ENCODE data around the gene ZDHHC9. TPM values are rescaled to one million over a fixed set of nuclear protein-coding genes. Genes with fewer than 3 reads are reported as not detected.
A peak's percentile ranks its signal among the peaks of the same experiment; 100 is the strongest.

ZDHHC9 gene
- total RNA-seq, 1 donor from 2014 or later: 36.1 TPM

DNA sequence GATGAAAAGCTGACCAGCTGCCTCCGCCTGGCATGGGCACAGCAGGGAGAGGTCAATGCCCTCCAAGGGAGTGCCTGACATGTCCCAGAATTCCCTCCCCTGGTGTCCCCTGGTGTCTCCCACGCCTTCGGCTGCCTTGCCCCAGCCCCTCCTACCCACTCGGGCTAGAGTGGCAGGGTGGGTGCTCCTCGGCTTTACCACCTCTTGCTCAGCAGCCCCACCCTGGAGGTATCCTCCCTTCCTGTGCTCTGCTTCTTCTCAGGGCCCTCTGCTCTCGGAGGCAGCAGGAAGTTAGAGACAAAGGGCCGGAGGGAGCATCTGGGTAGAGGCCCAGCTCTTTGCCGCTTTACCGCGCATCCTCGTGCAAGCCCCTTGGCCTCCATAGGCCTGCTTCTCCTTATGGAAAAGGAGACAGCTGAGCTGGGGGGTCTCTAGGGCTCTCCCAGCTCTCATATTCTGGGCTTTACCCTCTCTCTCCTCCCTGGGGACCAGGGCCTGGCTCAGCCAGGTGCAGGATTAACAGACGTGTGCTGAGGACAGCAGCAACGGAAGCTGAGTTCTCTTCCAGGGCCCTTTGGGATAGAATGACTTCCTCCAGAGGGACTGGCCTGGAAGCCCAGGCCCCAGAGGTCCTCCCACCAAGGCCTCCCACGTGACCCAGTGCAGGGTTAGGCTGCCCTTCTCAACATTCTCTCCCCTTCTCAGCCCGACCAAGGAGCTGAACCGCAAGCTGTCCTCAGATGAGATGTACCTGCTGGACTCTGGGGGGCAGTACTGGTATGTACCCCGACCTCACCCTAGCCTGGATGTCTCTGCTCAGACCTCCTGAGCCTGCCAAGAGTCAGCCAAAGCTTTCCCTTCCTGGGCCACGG lies 87.7 kb downstream of the ZDHHC9 start:
- Histone ChIP-seq H3K9me3 (no peaks in the 10 kb centered on the region), H3K4me1 (peaks cover 12% of the 10 kb centered on the region), H3K4me3 (no peak overlapping the region), H3K27ac (no peak overlapping the region), H3K36me3 (no peaks in the 10 kb centered on the region), H3K27me3 (ENCODE audit: low read depth) (no peaks in the 10 kb centered on the region)
- no peak for DNase-seq
- no peak for ATAC-seq
- TF ChIP-seq, protein P1, sequence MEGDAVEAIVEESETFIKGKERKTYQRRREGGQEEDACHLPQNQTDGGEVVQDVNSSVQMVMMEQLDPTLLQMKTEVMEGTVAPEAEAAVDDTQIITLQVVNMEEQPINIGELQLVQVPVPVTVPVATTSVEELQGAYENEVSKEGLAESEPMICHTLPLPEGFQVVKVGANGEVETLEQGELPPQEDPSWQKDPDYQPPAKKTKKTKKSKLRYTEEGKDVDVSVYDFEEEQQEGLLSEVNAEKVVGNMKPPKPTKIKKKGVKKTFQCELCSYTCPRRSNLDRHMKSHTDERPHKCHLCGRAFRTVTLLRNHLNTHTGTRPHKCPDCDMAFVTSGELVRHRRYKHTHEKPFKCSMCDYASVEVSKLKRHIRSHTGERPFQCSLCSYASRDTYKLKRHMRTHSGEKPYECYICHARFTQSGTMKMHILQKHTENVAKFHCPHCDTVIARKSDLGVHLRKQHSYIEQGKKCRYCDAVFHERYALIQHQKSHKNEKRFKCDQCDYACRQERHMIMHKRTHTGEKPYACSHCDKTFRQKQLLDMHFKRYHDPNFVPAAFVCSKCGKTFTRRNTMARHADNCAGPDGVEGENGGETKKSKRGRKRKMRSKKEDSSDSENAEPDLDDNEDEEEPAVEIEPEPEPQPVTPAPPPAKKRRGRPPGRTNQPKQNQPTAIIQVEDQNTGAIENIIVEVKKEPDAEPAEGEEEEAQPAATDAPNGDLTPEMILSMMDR (IDR thresholded peaks at IDR 0.05): no peak
- intact Hi-C loops (cut with DNase I): no loop called here

DNA sequence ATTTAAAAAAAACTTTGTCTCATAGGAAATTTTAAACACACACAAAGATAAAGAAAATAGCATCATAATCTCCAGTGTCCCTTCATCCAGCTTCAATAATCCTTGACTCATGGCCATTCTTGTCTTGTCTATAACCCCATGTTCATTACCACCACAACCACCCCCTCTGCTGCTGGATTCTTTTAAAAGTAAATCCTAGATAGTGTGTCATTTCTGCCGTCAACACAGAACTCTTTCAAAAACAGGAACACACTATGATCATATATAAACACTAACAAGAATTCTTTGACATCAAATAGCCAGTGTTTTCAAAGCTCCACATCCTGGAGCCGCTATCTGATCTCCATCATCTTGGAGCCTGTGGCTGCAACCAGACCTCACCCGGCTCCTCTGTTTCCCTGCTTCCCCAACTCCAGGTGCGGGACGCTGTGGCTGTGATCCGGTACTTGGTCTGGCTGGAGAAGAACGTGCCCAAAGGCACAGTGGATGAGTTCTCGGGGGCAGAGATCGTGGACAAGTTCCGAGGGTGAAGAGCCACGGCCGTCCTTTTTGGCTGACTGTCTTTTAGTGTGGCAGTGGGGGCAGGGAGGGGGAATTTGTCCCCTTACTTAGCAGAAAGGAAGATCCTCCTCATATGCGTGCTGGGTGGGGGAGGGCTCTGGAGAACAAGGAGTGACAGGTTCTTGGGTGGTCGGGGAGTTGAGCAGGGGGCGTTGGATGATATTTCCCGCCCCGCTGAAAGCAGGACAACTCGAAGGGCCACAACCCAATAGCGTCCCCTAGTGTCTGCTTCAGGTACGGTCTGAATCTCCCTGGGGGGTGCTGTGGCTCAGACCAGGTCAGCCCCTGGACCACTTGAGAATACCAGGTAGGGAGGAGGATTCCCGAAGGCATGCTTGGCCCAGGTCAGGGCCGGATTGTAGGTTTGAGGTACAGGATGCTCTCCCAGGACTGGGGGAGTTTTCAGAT lies 89.3 kb downstream of the ZDHHC9 start:
- no peak overlapping the region for H3K27ac ChIP-seq
- DNase-seq (no peak), ATAC-seq (no peak)
- TF ChIP-seq, protein P1 (IDR thresholded peaks at IDR 0.05): peak; percentile 23
- no peaks in the 10 kb centered on the region for H3K27me3 ChIP-seq (ENCODE audit: low read depth)
- no peaks in the 10 kb centered on the region for H3K36me3 ChIP-seq
- peaks cover 4% of the 10 kb centered on the region for H3K4me1 ChIP-seq
- intact Hi-C loops (cut with DNase I): no loop called here
- H3K4me3 ChIP-seq: no peak overlapping the region
- no peaks in the 10 kb centered on the region for H3K9me3 ChIP-seq

Other genes starting within 250 kb of the ZDHHC9 start
- 4.2 TPM for gene APLN, start 188.9 kb downstream of the ZDHHC9 start, total RNA-seq
- 2.9 TPM for gene XPNPEP2, start 104.9 kb downstream of the ZDHHC9 start, total RNA-seq
- 74.9 TPM for gene SASH3, start 63.9 kb downstream of the ZDHHC9 start, total RNA-seq
- 15.0 TPM for gene UTP14A, start 62.3 kb upstream of the ZDHHC9 start, total RNA-seq
- gene BCORL1, start 138.7 kb upstream of the ZDHHC9 start, total RNA-seq: 13.6 TPM

Data from lower lobe of right lung (tissue), 2 donors.